Lower leg skin (tissue), 3 donors: Measurements from ENCODE around the gene C19orf18.

Source experiments
- CTCF ChIP-seq, 3 donors: fragments of 450-650 bp; IDR thresholded peaks; one replicate each; pipeline ENCODE4 v1.5.1; 2016; ENCODE audit warnings: antibody characterized with exemption in 3 of 3, mild to moderate bottlenecking in 3 of 3, moderate library complexity in 2 of 3
- POLR2A ChIP-seq, 2 donors: fragments of 450-650 bp; IDR thresholded peaks; one replicate each; pipeline ENCODE4 v1.6.1; 2016 to 2017; ENCODE audit warnings: antibody characterized with exemption in 2 of 2, mild to moderate bottlenecking in 1 of 2, moderate library complexity in 1 of 2

- TF ChIP-seq POLR2A (IDR thresholded peaks at IDR 0.05) = no peak
- no peak for TF ChIP-seq CTCF (IDR thresholded peaks at IDR 0.05)
These were observed 9.6 kb downstream of the C19orf18 start for GRCh38 chr19:57964761-57965160.
